ENCODE results near the gene PACS2. TPM values are rescaled to one million over a fixed set of nuclear protein-coding genes. Genes with fewer than 3 reads are reported as not detected.
A peak's percentile ranks its signal among the peaks of the same experiment; 100 is the strongest.

The PACS2 gene
- total RNA-seq, 1 experiment from 2014 or later = 62.0 TPM

GRCh38 chr14:105268736-105269354 lies 45.7 kb upstream of the PACS2 start:
- intact Hi-C loops (cut with micrococcal nuclease) = no loop called here
- ChIA-PET CTCF (no interaction called here), POLR2A (ENCODE audit: unreplicated experiment) (no interaction called here)
- Histone ChIP-seq H3K4me3 (ENCODE audit: low read length) (no peak overlapping the region), H3K79me2 (ENCODE audit: low read length) (peaks cover 8% of the 10 kb centered on the region), H3K9me2 (replicated peaks; ENCODE audit: low read length) (no peaks in the 10 kb centered on the region), H2AFZ (ENCODE audit: low read length) (no peak overlapping the region), H3K4me1 (ENCODE audit: insufficient read depth, low read length) (no peaks in the 10 kb centered on the region), H3K36me3 (ENCODE audit: low read depth, low read length) (no peaks in the 10 kb centered on the region), H3K9ac (ENCODE audit: low read length) (no peak overlapping the region), H3F3A (ENCODE audit: low read length, unreplicated experiment) (no peaks in the 10 kb centered on the region), H4K20me1 (ENCODE audit: low read length) (no peaks in the 10 kb centered on the region), H3K27ac (ENCODE audit: low read length) (no peak overlapping the region), H3K4me2 (ENCODE audit: low read length) (no peak overlapping the region), H3K27me3 (ENCODE audit: low read length) (no peaks in the 10 kb centered on the region), H3K9me3 (ENCODE audit: low read length) (no peaks in the 10 kb centered on the region)
- ATAC-seq (no peak), DNase-seq (no peak)
- TF ChIP-seq EZH2phosphoT487 (IDR thresholded peaks at IDR 0.05; ENCODE audit: borderline replicate concordance, low read length) (no peak), EZH2 (IDR thresholded peaks at IDR 0.05; ENCODE audit: low read length, unreplicated experiment) (no peak), CTCF (conservative IDR thresholded peaks at IDR 0.05; ENCODE audit: low read depth, low read length) (no peak)
- BruUV-seq (replicated peaks) = no TSS peak

- H3K9me2 ChIP-seq (replicated peaks; ENCODE audit: low read length) = no peaks in the 10 kb centered on the region
- H3F3A ChIP-seq (ENCODE audit: low read length, unreplicated experiment) = no peaks in the 10 kb centered on the region
- no TSS peak for BruUV-seq (replicated peaks)
- H3K4me3 ChIP-seq (ENCODE audit: low read length) = no peak overlapping the region
- no peak overlapping the region for H3K4me2 ChIP-seq (ENCODE audit: low read length)
- H3K9ac ChIP-seq (ENCODE audit: low read length) = no peak overlapping the region
- DNase-seq (no peak), ATAC-seq (no peak)
- intact Hi-C loops (cut with micrococcal nuclease) = no loop called here
- no peaks in the 10 kb centered on the region for H3K27me3 ChIP-seq (ENCODE audit: low read length)
- H3K4me1 ChIP-seq (ENCODE audit: insufficient read depth, low read length) = no peaks in the 10 kb centered on the region
- POLR2A ChIA-PET (ENCODE audit: unreplicated experiment) = no interaction called here
- no peak overlapping the region for H3K27ac ChIP-seq (ENCODE audit: low read length)
- no peak overlapping the region for H2AFZ ChIP-seq (ENCODE audit: low read length)
- H3K9me3 ChIP-seq (ENCODE audit: low read length) = no peaks in the 10 kb centered on the region
- no peak for TF ChIP-seq CTCF (conservative IDR thresholded peaks at IDR 0.05; ENCODE audit: low read depth, low read length)
- TF ChIP-seq EZH2 (IDR thresholded peaks at IDR 0.05; ENCODE audit: low read length, unreplicated experiment) = no peak
- no peak for TF ChIP-seq EZH2phosphoT487 (IDR thresholded peaks at IDR 0.05; ENCODE audit: borderline replicate concordance, low read length)
- H3K79me2 ChIP-seq (ENCODE audit: low read length) = peaks cover 8% of the 10 kb centered on the region
- no peaks in the 10 kb centered on the region for H3K36me3 ChIP-seq (ENCODE audit: low read depth, low read length)
- CTCF ChIA-PET = no interaction called here
- H4K20me1 ChIP-seq (ENCODE audit: low read length) = no peaks in the 10 kb centered on the region
Observed at GRCh38 chr14:105269405-105269804, 45.1 kb upstream of the PACS2 start.

GRCh38 chr14:105271224-105271890 lies 43.2 kb upstream of the PACS2 start:
- no peaks in the 10 kb centered on the region for H3K27me3 ChIP-seq (ENCODE audit: low read length)
- H3K9me3 ChIP-seq (ENCODE audit: low read length) = no peaks in the 10 kb centered on the region
- H3K79me2 ChIP-seq (ENCODE audit: low read length) = peaks cover 13% of the 10 kb centered on the region
- no peaks in the 10 kb centered on the region for H3K9me2 ChIP-seq (replicated peaks; ENCODE audit: low read length)
- no peaks in the 10 kb centered on the region for H3F3A ChIP-seq (ENCODE audit: low read length, unreplicated experiment)
- BruUV-seq (replicated peaks) = no TSS peak
- DNase-seq (no peak), ATAC-seq (peak; percentile 54; the same call in 1 of the 2 replicates)
- no peak overlapping the region for H2AFZ ChIP-seq (ENCODE audit: low read length)
- no peaks in the 10 kb centered on the region for H3K36me3 ChIP-seq (ENCODE audit: low read depth, low read length)
- no peak overlapping the region for H3K4me2 ChIP-seq (ENCODE audit: low read length)
- TF ChIP-seq EZH2 (IDR thresholded peaks at IDR 0.05; ENCODE audit: low read length, unreplicated experiment) (no peak), EZH2phosphoT487 (IDR thresholded peaks at IDR 0.05; ENCODE audit: borderline replicate concordance, low read length) (no peak), CTCF (conservative IDR thresholded peaks at IDR 0.05; ENCODE audit: low read depth, low read length) (no peak)
- no peaks in the 10 kb centered on the region for H3K4me1 ChIP-seq (ENCODE audit: insufficient read depth, low read length)
- intact Hi-C loops (cut with micrococcal nuclease) = no loop called here
- POLR2A ChIA-PET (ENCODE audit: unreplicated experiment) = no interaction called here
- H3K9ac ChIP-seq (ENCODE audit: low read length) = no peak overlapping the region
- no peaks in the 10 kb centered on the region for H4K20me1 ChIP-seq (ENCODE audit: low read length)
- no peak overlapping the region for H3K27ac ChIP-seq (ENCODE audit: low read length)
- no peak overlapping the region for H3K4me3 ChIP-seq (ENCODE audit: low read length)
- CTCF ChIA-PET = interaction anchor here (0.5 kb wide), 1 partner anchor 91 kb away, joined by 3 read pairs; no protein-coding TSS in a partner anchor
